HG02840 (cell line): ENCODE measurements around the gene PYGO2.

Source experiments
- ATAC-seq: cut with Tn5 transposase; IDR thresholded peaks from one replicate; pipeline ENCODE4 v1.9.1; 2021; ENCODE audit warnings: mild to moderate bottlenecking, moderate library complexity, moderate number of reproducible peaks; ENCODE audit not compliant: unreplicated experiment, low FRiP score

PYGO2 gene

GRCh38 chr1:154961207-154962155, at the start of gene PYGO2:
TSS of gene PYGO2 (minus strand) at chr1:154961782. CDS start at chr1:154961576, 206 bp downstream.
- ATAC-seq, result peak; percentile 73

GRCh38 chr1:155011004-155011416, 49.4 kb upstream of the PYGO2 start:
- no peak for ATAC-seq

DNA sequence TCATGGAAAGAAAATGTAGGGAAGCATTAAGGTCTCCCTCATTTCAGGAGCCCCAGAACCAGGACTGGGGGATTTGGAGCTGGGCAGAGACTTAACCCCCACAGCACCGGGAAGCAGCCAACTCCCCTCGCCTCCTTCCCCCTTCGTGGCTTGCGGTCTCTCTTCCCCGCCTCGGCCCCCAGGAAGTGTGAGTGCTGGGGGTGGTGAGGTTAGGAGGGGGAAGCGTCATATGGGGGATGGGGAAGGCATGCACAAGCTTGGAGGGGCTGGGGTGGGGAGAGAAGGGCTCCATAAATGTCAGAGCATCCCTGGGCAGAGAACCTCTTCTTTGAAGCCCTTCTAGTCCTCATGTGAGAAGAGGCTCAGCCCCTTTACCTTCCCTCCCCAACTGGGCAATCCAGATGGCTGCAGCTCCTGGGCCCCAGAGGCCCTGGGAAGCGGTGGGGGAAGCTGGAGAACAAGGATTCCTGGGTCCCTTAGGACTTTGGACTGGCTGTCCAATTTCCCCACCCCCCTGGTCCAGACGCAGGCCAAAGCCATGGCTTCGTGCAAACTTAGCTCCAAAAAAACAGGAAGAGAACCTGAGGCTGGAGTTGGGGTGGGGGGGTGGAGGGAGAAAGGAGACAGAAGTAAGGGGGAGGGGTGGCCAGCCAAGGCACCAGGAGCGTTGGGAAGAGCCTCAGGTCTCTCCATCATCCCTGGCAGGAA, 48.8 kb upstream of the PYGO2 start:
- no peak for ATAC-seq

DNA sequence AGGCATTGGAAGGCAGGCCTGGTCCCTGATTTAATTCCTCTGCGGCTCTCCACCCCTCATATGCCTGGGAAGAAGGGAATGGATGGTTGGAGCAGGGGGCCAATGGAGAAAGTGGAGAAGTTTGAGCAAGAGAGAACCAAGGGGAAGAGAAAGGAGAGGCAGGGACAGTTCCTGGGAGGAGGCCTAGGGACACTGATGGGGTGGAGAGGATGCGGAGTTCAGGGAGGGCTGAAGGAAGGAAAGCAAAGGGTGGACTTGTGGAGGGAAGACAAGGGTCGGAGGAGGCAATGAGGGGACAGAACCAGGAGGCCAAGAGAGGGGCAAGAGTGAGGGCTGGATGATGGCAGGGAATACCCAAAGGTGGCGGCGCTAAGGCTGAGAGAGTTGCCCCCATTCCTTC, 48.2 kb upstream of the PYGO2 start:
- no peak for ATAC-seq

DNA sequence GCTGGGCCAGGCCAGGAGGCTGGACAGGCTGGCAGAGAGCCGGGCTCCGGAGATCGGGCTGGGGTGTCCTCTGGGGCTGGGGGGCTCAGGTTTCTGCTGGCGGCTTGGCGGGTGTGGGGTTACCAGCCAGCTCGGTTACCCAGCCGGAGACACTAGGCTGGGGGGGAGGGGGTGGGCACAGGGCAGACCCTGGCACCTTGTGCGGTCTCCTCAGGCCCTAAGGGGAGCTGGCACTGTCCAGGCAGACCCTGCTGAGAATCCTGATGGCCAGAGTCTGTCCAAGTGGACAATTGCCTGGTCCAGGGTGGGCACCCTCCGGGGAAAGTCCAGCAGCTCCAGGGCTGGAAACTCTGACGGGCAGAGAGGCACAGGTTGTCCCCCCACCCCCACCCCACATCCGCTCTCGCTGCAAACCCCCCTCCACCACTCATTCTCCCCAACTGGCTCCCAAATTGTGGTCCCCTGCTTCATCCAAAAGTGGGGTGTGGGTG, 47.7 kb upstream of the PYGO2 start:
- no peak for ATAC-seq

DNA sequence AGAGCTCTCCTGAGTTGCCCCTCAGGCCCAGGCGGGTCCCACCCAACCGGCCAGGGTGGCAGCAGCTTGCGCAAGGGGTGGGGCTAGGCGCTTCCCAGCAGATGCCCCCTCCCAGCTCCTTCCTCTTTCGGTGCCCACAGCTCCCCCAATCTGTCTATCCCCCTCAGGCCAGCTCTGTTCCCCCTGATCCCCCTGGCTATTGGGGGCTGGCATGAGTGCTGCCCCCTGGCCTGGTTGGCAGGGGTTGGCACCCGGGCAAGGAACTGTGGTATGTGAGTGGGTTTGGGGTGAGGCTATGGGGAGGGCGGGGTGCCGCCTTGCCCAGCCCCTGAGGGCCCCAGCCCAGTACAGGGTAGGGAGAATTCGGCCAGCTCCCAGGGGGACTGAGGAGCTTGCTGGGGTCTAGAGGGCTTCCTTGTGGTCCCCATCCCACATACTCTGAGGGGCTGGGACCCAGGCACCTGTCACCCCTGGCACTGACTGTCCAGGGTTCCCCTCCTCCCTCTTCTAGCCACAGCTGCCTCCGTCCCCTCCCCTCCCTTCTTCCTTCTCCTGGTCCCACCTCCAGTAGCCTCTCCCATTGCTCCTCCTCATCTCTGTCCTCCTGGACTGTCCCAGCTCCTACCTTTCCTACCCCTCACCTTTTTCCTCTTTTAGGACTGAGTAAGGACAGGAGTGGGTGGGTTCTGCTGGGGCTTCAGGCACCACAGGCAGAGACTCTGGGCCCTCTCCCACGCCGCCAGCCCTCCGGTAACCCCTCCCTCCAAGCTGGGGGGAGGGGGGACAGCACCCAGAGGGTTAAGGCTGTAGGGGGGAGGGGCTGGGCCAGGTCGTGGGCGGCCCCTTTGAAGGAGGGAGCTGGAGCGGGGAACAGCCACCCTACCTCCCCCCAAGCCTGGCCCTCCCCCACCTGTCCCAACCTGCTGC, 46.7 kb upstream of the PYGO2 start:
- no peak for ATAC-seq

DNA sequence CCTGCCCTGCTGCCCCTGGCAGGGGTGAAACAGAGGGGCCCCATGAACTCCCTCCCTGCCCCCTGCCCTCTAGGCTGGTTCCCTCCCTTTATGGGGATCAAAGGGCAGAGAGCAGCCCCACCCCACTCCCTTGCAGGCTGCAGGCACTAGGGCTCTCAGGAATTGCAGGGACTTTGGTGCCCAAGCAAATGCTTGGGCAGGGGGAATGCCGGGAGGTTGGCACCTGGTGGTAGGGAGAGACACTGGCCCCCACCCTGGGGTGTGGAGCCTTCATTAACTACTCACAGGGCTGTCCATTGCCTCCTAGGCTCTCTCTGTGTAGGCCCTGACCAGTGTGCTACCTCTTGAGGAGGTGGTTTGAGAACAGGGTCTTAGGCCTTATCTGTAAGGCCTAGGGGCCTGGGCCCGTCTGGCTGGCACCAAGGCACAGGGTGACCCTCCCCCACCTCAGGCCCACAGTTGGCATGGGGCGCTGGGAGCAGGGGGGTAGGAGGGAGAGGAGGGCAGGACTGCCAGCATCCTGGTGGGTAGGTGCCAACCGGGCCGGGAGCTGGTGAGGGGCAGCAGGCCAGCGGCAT, 45.8 kb upstream of the PYGO2 start:
- no peak for ATAC-seq

GRCh38 chr1:155006601-155007101, 45.1 kb upstream of the PYGO2 start:
- ATAC-seq, result no peak

GRCh38 chr1:155005076-155006011, 43.8 kb upstream of the PYGO2 start:
- no peak for ATAC-seq

- no peak for ATAC-seq
Observed at GRCh38 chr1:155004352-155005075, 42.9 kb upstream of the PYGO2 start.

DNA sequence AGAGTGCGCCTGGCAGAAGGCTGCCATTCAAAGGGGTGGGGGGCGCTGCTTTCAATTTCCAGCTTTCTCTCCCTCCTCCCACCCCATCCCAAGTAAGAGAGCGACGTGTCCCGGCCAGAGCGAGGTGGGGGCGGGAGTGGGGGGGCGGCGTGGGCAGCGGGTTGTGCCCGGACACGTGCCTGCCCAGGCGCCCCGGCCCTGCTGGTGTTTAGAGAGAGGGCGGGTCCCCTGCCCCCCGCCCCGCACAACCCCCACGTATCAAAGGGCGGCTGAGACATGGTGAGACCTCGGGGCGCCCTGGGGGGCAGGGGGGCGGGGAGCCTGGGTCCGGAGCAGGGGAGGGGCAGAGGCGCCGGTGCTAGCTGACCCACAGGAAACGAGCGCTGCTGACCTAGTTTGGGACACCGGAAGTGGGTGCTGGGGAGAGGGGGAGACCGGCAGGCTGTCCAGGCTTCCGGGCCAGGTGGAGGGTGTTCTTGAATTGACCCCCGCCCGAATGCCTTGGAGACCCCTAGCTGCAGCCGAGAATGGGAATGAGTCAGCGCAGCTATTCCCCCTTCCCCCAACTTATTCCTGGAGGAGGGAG, 42.3 kb upstream of the PYGO2 start:
- no peak for ATAC-seq

GRCh38 chr1:155003227-155003765, 41.7 kb upstream of the PYGO2 start:
- ATAC-seq, result no peak

GRCh38 chr1:155002464-155003226, 41.1 kb upstream of the PYGO2 start, which contains the start of gene ZBTB7B:
TSS of gene ZBTB7B (plus strand) at chr1:155002802. CDS start at chr1:155014661, 11,859 bp downstream.
- no peak for ATAC-seq

DNA sequence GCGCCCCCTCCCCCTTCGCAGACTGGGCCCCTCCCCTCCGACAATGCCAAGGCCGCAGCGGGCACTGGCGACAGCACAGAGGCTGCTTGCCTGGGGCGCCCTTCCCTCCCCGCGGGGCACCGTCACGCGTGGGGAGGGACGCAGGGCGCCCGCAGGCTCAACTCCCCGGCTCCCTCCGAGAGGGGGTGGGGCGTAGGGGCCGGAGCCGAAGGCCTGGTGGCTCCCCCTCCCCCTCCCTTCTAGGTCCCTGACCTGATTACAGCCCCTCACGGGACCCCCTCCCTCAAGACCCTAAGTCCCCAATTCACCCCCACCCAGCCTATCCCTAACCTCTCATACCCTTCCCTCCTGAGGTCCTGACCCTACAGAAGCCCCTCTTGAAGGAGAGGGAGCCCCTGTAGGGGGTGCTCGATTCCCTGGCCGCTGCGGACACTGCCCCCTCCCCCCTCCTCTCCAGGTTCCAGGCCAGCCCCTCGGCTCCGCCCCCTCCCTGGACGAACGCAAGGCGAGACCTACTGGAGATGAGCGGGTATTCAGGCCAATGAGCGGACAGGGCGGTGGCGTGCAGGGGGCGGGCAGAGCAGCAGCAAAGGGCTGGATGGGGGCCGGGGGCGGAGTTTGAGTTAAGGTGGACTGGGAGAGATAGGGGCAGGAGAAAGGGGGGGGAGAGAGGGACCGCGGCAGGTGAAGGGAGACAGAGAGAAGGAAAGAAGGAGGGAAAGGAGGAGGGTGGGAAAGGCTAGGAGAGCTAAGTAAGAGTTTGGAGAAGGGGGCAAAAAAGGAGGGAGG, 40.3 kb upstream of the PYGO2 start:
- peak; percentile 54 for ATAC-seq

GRCh38 chr1:155001425-155001674, 39.8 kb upstream of the PYGO2 start:
- no peak for ATAC-seq
